Neural progenitor cell (in vitro differentiated cells): ENCODE data around the gene OR2T6. TPM values are rescaled to one million over a fixed set of nuclear protein-coding genes. Genes with fewer than 3 reads are reported as not detected.
"Not testable (repeated sequence)": the region's sequence is repeated elsewhere in the genome, so short reads cannot be mapped to it uniquely, and the experiment has no call there.

Experiments used
- DNase-seq: peaks from one replicate; pipeline ENCODE4 v3.0.0-alpha.2; 2016; ENCODE audit warnings: low spot score
- H2AFZ ChIP-seq: fragments of 200-600 bp; sonication (generic); replicated peaks from 2 replicates; pipeline ENCODE4 v1.6.1; 2016; ENCODE audit warnings: antibody characterized with exemption
- H3F3A ChIP-seq: fragments of 200-600 bp; sonication (generic); 2 replicates; pipeline ENCODE4 v1.6.1; 2016; ENCODE audit warnings: antibody characterized with exemption, low read depth
- H3K27ac ChIP-seq: fragments of 200-600 bp; sonication (generic); 2 replicates; pipeline ENCODE4 v1.5.1; 2016; ENCODE audit warnings: mild to moderate bottlenecking
- H3K27me3 ChIP-seq: fragments of 200-600 bp; sonication (generic); 2 replicates; pipeline ENCODE4 v1.6.1; 2016; ENCODE audit warnings: mild to moderate bottlenecking, moderate library complexity
- H3K36me3 ChIP-seq: fragments of 200-600 bp; sonication (generic); 2 replicates; pipeline ENCODE4 v1.5.1; 2016
- H3K4me1 ChIP-seq: fragments of 200-600 bp; sonication (generic); 2 replicates; pipeline ENCODE4 v1.6.1; 2016; ENCODE audit warnings: mixed run types
- H3K4me2 ChIP-seq: fragments of 200-600 bp; sonication (generic); 2 replicates; pipeline ENCODE4 v1.6.1; 2016
- H3K4me3 ChIP-seq: fragments of 200-600 bp; sonication (generic); 2 replicates; pipeline ENCODE4 v1.5.1; 2016
- H3K79me2 ChIP-seq: fragments of 200-600 bp; sonication (generic); 2 replicates; pipeline ENCODE4 v1.6.1; 2016; ENCODE audit warnings: low read depth
- H3K9ac ChIP-seq: fragments of 200-600 bp; sonication (generic); 2 replicates; pipeline ENCODE4 v1.6.1; 2016
- H3K9me3 ChIP-seq: fragments of 200-600 bp; sonication (generic); 2 replicates; pipeline ENCODE4 v1.5.1; 2016; ENCODE audit warnings: low read depth
- H4K20me1 ChIP-seq: fragments of 200-600 bp; sonication (generic); 2 replicates; pipeline ENCODE4 v1.6.1; 2016; ENCODE audit warnings: low read depth
- H3K27ac Mint-ChIP-seq: 3 replicates; pipeline ENCODE4 v1.8.0; 2021; ENCODE audit warnings: mixed read lengths
- H3K27me3 Mint-ChIP-seq: 2 replicates; pipeline ENCODE4 v1.8.0; 2022; ENCODE audit warnings: low read depth, mild to moderate bottlenecking, inconsistent platforms, moderate library complexity, mixed read lengths; ENCODE audit not compliant: insufficient read depth
- H3K36me3 Mint-ChIP-seq: 3 replicates; pipeline ENCODE4 v1.8.0; 2021; ENCODE audit warnings: mixed read lengths
- H3K4me1 Mint-ChIP-seq: 3 replicates; pipeline ENCODE4 v1.8.0; 2021; ENCODE audit warnings: mixed read lengths
- H3K4me3 Mint-ChIP-seq: 3 replicates; pipeline ENCODE4 v1.8.0; 2021; ENCODE audit warnings: mild to moderate bottlenecking, moderate library complexity, mixed read lengths
- H3K9me3 Mint-ChIP-seq: 3 replicates; pipeline ENCODE4 v1.8.0; 2020; ENCODE audit warnings: mixed read lengths
- EZH2 ChIP-seq: fragments of 200-600 bp; sonication (generic); IDR thresholded peaks from 2 replicates; pipeline ENCODE4 v1.6.1; 2017; ENCODE audit warnings: antibody characterized with exemption, mild to moderate bottlenecking, moderate library complexity
- EZH2phosphoT487 ChIP-seq: fragments of 200-600 bp; sonication (generic); IDR thresholded peaks from 2 replicates; pipeline ENCODE4 v1.6.1; 2017; ENCODE audit warnings: antibody characterized with exemption
- total RNA-seq: library from RNA; depleted of rRNA; stranded (reverse); fragments of >200 nt; gene quantifications from 2 replicates; pipeline ENCODE4 v1.2.3, GENCODE V29; 2015; ENCODE audit warnings: low replicate concordance
- TF ChIP-seq, protein P1 (sequence below): fragments of 200-600 bp; sonication (generic); IDR thresholded peaks from 2 replicates; pipeline ENCODE4 v1.5.1; 2017; ENCODE audit warnings: antibody characterized with exemption, mild to moderate bottlenecking

The OR2T6 gene
- total RNA-seq, 1 donor from 2014 or later: not detected

DNA sequence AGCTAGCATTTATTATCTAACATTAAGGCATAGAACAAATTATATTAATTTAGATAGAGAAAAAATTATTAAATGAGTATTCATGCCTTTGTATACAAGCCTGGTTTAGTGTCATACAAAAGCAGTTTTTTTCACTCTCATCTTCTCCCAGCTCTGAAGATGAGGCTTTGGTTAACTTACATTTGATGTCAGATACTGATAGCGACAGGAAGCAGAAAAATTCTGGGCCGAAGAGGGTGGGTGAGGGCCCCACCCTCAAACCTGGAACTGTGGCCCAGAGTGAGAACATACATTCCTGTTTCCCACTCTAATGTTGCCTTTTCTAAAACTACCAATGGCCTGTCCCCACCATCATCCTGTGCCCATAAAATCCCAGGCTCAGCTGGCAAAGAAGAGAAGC is 42.3 kb downstream of the OR2T6 start:
- Mint-ChIP-seq H3K4me1 (no peaks in the 10 kb centered on the region), H3K4me3 (no peak overlapping the region), H3K9me3 (peaks cover 54% of the 10 kb centered on the region), H3K36me3 (no peaks in the 10 kb centered on the region), H3K27ac (no peak overlapping the region), H3K27me3 (peaks cover under 1% of the 10 kb centered on the region)
- Histone ChIP-seq H3K27me3 (no peaks in the 10 kb centered on the region), H3K4me3 (no peak overlapping the region), H2AFZ (no peak overlapping the region), H3F3A (no peaks in the 10 kb centered on the region), H3K4me1 (no peaks in the 10 kb centered on the region), H3K27ac (no peak overlapping the region), H3K79me2 (no peaks in the 10 kb centered on the region), H4K20me1 (no peaks in the 10 kb centered on the region), H3K9me3 (peaks cover 43% of the 10 kb centered on the region), H3K9ac (no peak overlapping the region), H3K4me2 (no peak overlapping the region), H3K36me3 (no peaks in the 10 kb centered on the region)
- DNase-seq: no peak
- no peak for TF ChIP-seq EZH2phosphoT487
- TF ChIP-seq, protein P1, sequence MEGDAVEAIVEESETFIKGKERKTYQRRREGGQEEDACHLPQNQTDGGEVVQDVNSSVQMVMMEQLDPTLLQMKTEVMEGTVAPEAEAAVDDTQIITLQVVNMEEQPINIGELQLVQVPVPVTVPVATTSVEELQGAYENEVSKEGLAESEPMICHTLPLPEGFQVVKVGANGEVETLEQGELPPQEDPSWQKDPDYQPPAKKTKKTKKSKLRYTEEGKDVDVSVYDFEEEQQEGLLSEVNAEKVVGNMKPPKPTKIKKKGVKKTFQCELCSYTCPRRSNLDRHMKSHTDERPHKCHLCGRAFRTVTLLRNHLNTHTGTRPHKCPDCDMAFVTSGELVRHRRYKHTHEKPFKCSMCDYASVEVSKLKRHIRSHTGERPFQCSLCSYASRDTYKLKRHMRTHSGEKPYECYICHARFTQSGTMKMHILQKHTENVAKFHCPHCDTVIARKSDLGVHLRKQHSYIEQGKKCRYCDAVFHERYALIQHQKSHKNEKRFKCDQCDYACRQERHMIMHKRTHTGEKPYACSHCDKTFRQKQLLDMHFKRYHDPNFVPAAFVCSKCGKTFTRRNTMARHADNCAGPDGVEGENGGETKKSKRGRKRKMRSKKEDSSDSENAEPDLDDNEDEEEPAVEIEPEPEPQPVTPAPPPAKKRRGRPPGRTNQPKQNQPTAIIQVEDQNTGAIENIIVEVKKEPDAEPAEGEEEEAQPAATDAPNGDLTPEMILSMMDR: no peak
- no peak for TF ChIP-seq EZH2

GRCh38 chr1:248421384-248421783 is 45.8 kb downstream of the OR2T6 start:
- Histone ChIP-seq H4K20me1 (no peaks in the 10 kb centered on the region), H3K36me3 (no peaks in the 10 kb centered on the region), H3K4me3 (no peak overlapping the region), H3K79me2 (no peaks in the 10 kb centered on the region), H3K9me3 (peaks cover 42% of the 10 kb centered on the region), H3F3A (no peaks in the 10 kb centered on the region), H3K4me1 (no peaks in the 10 kb centered on the region), H3K27ac (no peak overlapping the region), H3K4me2 (no peak overlapping the region), H3K9ac (no peak overlapping the region), H3K27me3 (no peaks in the 10 kb centered on the region), H2AFZ (no peak overlapping the region)
- no peak overlapping the region for H3K4me3 Mint-ChIP-seq
- H3K4me1 Mint-ChIP-seq: no peaks in the 10 kb centered on the region
- no peaks in the 10 kb centered on the region for H3K36me3 Mint-ChIP-seq
- no peak overlapping the region for H3K27ac Mint-ChIP-seq
- no peak for TF ChIP-seq EZH2
- H3K9me3 Mint-ChIP-seq: peaks cover 50% of the 10 kb centered on the region
- peaks cover 2% of the 10 kb centered on the region for H3K27me3 Mint-ChIP-seq
- DNase-seq: no peak

GRCh38 chr1:248427526-248428191 is 52.1 kb downstream of the OR2T6 start:
- H3K27ac ChIP-seq, H3F3A ChIP-seq, H3K36me3 Mint-ChIP-seq, H3K36me3 ChIP-seq, H3K4me1 ChIP-seq, H3K27ac Mint-ChIP-seq, H4K20me1 ChIP-seq, H2AFZ ChIP-seq, H3K27me3 ChIP-seq, H3K79me2 ChIP-seq, H3K4me3 ChIP-seq, DNase-seq, H3K9me3 ChIP-seq, H3K4me1 Mint-ChIP-seq, H3K4me2 ChIP-seq, H3K27me3 Mint-ChIP-seq, H3K9ac ChIP-seq, H3K4me3 Mint-ChIP-seq: not testable (repeated sequence)
- peaks cover 35% of the 10 kb centered on the region for H3K9me3 Mint-ChIP-seq

DNA sequence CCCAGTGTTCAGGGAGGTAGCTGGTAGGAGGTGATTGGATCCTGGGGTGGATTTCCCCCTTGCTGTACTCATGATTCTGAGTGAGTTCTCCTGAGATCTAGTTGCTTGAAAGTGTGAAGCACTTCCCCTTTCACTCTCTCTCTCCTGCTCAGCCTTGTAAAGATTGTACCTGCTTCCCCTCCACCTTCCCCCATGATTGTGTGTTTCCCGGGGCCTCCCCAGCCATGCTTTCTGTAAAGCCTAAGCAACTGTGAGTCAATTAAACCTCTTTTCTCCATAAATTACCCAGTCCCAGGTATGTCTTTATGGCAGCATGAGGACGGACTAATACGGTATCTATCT is 52.6 kb downstream of the OR2T6 start:
- H3K27ac Mint-ChIP-seq, H3K4me3 Mint-ChIP-seq: not testable (repeated sequence)
- peaks cover 30% of the 10 kb centered on the region for H3K9me3 Mint-ChIP-seq

GRCh38 chr1:248431683-248432082 is 56.1 kb downstream of the OR2T6 start:
- DNase-seq: not testable (repeated sequence)

More for the DNA sequence above, 52.6 kb downstream of the OR2T6 start:
- not testable (repeated sequence) for H3K27me3 ChIP-seq, H3K27ac ChIP-seq, H3K4me1 Mint-ChIP-seq, H3K4me2 ChIP-seq, H3K79me2 ChIP-seq, H3K9me3 ChIP-seq, H3K27me3 Mint-ChIP-seq, DNase-seq, H3K4me1 ChIP-seq, H3K36me3 Mint-ChIP-seq, H3K36me3 ChIP-seq, H3F3A ChIP-seq, H4K20me1 ChIP-seq, H2AFZ ChIP-seq, H3K9ac ChIP-seq, H3K4me3 ChIP-seq

GRCh38 chr1:248432201-248432600 is 56.7 kb downstream of the OR2T6 start:
- not testable (repeated sequence) for H3K79me2 ChIP-seq, H4K20me1 ChIP-seq, H3K27me3 Mint-ChIP-seq, H3K36me3 Mint-ChIP-seq, H3K4me3 Mint-ChIP-seq, H3K36me3 ChIP-seq, H3K9me3 ChIP-seq, H2AFZ ChIP-seq, H3K27ac Mint-ChIP-seq, H3K4me1 ChIP-seq, H3K4me1 Mint-ChIP-seq, DNase-seq, H3K27ac ChIP-seq, H3K27me3 ChIP-seq, H3F3A ChIP-seq, H3K9ac ChIP-seq, H3K4me2 ChIP-seq, H3K4me3 ChIP-seq
- peaks cover 17% of the 10 kb centered on the region for H3K9me3 Mint-ChIP-seq

More at GRCh38 chr1:248431683-248432082, 56.1 kb downstream of the OR2T6 start:
- not testable (repeated sequence) for H3K4me1 Mint-ChIP-seq, H3F3A ChIP-seq, H3K4me3 ChIP-seq, H3K27me3 ChIP-seq, H3K27ac Mint-ChIP-seq, H3K27me3 Mint-ChIP-seq, H4K20me1 ChIP-seq, H3K36me3 ChIP-seq, H2AFZ ChIP-seq, H3K9ac ChIP-seq, H3K36me3 Mint-ChIP-seq, H3K4me2 ChIP-seq, H3K4me1 ChIP-seq, H3K4me3 Mint-ChIP-seq, H3K9me3 ChIP-seq, H3K79me2 ChIP-seq, H3K27ac ChIP-seq
- peaks cover 20% of the 10 kb centered on the region for H3K9me3 Mint-ChIP-seq

GRCh38 chr1:248433811-248434415 is 58.4 kb downstream of the OR2T6 start:
- DNase-seq, H3K4me3 Mint-ChIP-seq, H3K27ac ChIP-seq, H2AFZ ChIP-seq, H3K9me3 ChIP-seq, H4K20me1 ChIP-seq, H3K79me2 ChIP-seq, H3K27me3 Mint-ChIP-seq, H3K36me3 Mint-ChIP-seq, H3F3A ChIP-seq, H3K4me3 ChIP-seq, H3K4me2 ChIP-seq, H3K36me3 ChIP-seq, H3K27ac Mint-ChIP-seq, H3K9ac ChIP-seq, H3K4me1 Mint-ChIP-seq, H3K4me1 ChIP-seq, H3K27me3 ChIP-seq: not testable (repeated sequence)
- H3K9me3 Mint-ChIP-seq: peaks cover 17% of the 10 kb centered on the region
